ENCODE measurements around the gene TRIOBP.

DNA sequence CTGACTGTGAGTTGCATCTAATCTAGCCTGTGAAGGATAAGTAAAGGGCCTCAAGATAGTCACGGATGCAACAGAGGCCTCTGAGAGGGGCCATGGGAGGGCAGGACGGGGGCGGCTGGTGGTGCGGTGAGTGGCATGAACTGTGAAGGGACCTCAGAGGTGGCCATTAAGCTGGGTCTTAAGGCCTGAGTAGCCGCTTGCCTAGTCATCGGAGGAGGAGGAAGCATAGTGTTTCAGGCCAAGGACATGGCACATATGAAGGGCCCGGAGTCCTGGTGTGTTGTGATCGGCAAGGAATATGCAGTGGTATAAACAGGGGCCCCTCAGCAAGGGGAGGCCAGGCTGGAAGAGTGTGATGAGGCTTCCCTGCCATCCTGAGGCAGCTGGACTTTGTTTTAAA is 51.8 kb downstream of the TRIOBP start:
- no peak for TF ChIP-seq POLR2A (IDR thresholded peaks at IDR 0.05; ENCODE audit: low read depth, low read length)
- TF ChIP-seq, protein P1, sequence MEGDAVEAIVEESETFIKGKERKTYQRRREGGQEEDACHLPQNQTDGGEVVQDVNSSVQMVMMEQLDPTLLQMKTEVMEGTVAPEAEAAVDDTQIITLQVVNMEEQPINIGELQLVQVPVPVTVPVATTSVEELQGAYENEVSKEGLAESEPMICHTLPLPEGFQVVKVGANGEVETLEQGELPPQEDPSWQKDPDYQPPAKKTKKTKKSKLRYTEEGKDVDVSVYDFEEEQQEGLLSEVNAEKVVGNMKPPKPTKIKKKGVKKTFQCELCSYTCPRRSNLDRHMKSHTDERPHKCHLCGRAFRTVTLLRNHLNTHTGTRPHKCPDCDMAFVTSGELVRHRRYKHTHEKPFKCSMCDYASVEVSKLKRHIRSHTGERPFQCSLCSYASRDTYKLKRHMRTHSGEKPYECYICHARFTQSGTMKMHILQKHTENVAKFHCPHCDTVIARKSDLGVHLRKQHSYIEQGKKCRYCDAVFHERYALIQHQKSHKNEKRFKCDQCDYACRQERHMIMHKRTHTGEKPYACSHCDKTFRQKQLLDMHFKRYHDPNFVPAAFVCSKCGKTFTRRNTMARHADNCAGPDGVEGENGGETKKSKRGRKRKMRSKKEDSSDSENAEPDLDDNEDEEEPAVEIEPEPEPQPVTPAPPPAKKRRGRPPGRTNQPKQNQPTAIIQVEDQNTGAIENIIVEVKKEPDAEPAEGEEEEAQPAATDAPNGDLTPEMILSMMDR (conservative IDR thresholded peaks at IDR 0.05; ENCODE audit: low read depth, low read length), result no peak
- no peak for TF ChIP-seq CEBPB (IDR thresholded peaks at IDR 0.05; ENCODE audit: low read depth, low read length)
- TF ChIP-seq RAD21 (IDR thresholded peaks at IDR 0.05; ENCODE audit: low read length), result no peak
- TF ChIP-seq MAZ (IDR thresholded peaks at IDR 0.05; ENCODE audit: borderline replicate concordance, low read depth, low read length), result no peak

Measured in IMR-90 (cell line).